HepG2 (cell line): Measurements from ENCODE around the gene ALOXE3. TPM values are rescaled to one million over a fixed set of nuclear protein-coding genes. Genes with fewer than 3 reads are reported as not detected.
A peak's percentile ranks its signal among the peaks of the same experiment; 100 is the strongest.

Experiments
- AKNA ChIP-seq: sonication (generic); formaldehyde crosslinking; IDR thresholded peaks from 2 replicates; pipeline ENCODE4 v1.4.0; 2020; ENCODE audit warnings: missing genetic modification reagents, borderline replicate concordance
- FOXA1 ChIP-seq, 2 experiments: fragments of 450-650 bp in 1 of 2; sonication (generic) in 1 of 2; formaldehyde crosslinking in 1 of 2; IDR thresholded peaks; 2 replicates each; pipeline versions ENCODE4 v1.4.0 to v1.6.1; 2016 to 2020; ENCODE audit warnings: missing genetic modification reagents in 1 of 2
- HNF1A ChIP-seq, 2 experiments: sonication (generic) in 1 of 2; formaldehyde crosslinking in 1 of 2; IDR thresholded peaks; 2 replicates each; pipeline versions ENCODE4 v1.4.0 to v1.6.1; 2016 to 2020; ENCODE audit warnings: borderline replicate concordance in 1 of 2, low read depth in 1 of 2, mild to moderate bottlenecking in 1 of 2, missing genetic modification reagents in 1 of 2
- HNF4A ChIP-seq: sonication (generic); formaldehyde crosslinking; IDR thresholded peaks from 2 replicates; pipeline ENCODE4 v1.4.0; 2020; ENCODE audit warnings: missing genetic modification reagents
- HOXD1 ChIP-seq: sonication (generic); formaldehyde crosslinking; IDR thresholded peaks from 2 replicates; pipeline ENCODE4 v1.5.0; 2020; ENCODE audit warnings: missing genetic modification reagents
- JARID2 ChIP-seq: sonication (generic); formaldehyde crosslinking; IDR thresholded peaks from 2 replicates; pipeline ENCODE4 v1.8.1; 2023; ENCODE audit warnings: missing genetic modification reagents, inconsistent platforms; ENCODE audit not compliant: insufficient replicate concordance
- MAFF ChIP-seq: IDR thresholded peaks from 2 replicates; pipeline ENCODE4 v1.6.1; 2011; ENCODE audit warnings: low read depth, low read length, improper control_type of control experiment
- NCOR1 ChIP-seq: fragments of 200-600 bp; sonication (generic); IDR thresholded peaks from 2 replicates; pipeline ENCODE4 v1.7.0; 2017; ENCODE audit warnings: antibody characterized with exemption, low read length, borderline replicate concordance
- NKX3-1 ChIP-seq: sonication (generic); formaldehyde crosslinking; IDR thresholded peaks from 2 replicates; pipeline ENCODE4 v1.5.0; 2020; ENCODE audit warnings: missing genetic modification reagents
- NRL ChIP-seq: sonication (generic); formaldehyde crosslinking; IDR thresholded peaks from 2 replicates; pipeline ENCODE4 v1.5.0; 2020; ENCODE audit warnings: missing genetic modification reagents, mild to moderate bottlenecking, moderate library complexity, borderline replicate concordance
- SRSF1 ChIP-seq: fragments of 200-400 bp; formaldehyde crosslinking; optimal IDR thresholded peaks from 2 replicates; pipeline ENCODE3; 2017; ENCODE audit warnings: mild to moderate bottlenecking, low read depth, low read length, moderate library complexity
- TBP ChIP-seq: sonication (generic); formaldehyde crosslinking; IDR thresholded peaks from 2 replicates; pipeline ENCODE4 v1.5.0; 2020; ENCODE audit warnings: missing genetic modification reagents
- ZMYM4 ChIP-seq: sonication (generic); formaldehyde crosslinking; IDR thresholded peaks from 2 replicates; pipeline ENCODE4 v1.8.1; 2023; ENCODE audit warnings: mild to moderate bottlenecking, missing genetic modification reagents
- ZNF256 ChIP-seq: sonication (generic); formaldehyde crosslinking; conservative IDR thresholded peaks from 2 replicates; pipeline ENCODE4 v1.4.0; 2020; ENCODE audit warnings: missing genetic modification reagents
- ZNF512 ChIP-seq: sonication (generic); formaldehyde crosslinking; IDR thresholded peaks from 2 replicates; pipeline ENCODE4 v1.4.0; 2020; ENCODE audit warnings: mild to moderate bottlenecking, missing genetic modification reagents
- ZNF577 ChIP-seq: sonication (generic); formaldehyde crosslinking; IDR thresholded peaks from 2 replicates; pipeline ENCODE4 v1.4.0; 2020; ENCODE audit warnings: mild to moderate bottlenecking, low read depth, missing genetic modification reagents, borderline replicate concordance
- ZNF740 ChIP-seq: sonication (generic); formaldehyde crosslinking; IDR thresholded peaks from 2 replicates; pipeline ENCODE4 v1.4.0; 2020; ENCODE audit warnings: missing genetic modification reagents
- polyA plus RNA-seq, 8 experiments: library from polyadenylated mRNA; depleted of rRNA in 3 of 8; stranded (reverse) in 7 of 8; unstranded in 1 of 8; fragments of >200 nt; fragmentation: Illumina TruSeq in 4 of 8; extraction: Trizol in 4 of 8; gene quantifications; 2 replicates each; pipeline versions ENCODE4 v1.2.1 to v1.2.3, GENCODE V29; 2011 to 2016; ENCODE audit warnings: low read depth in 4 of 8, missing spikeins in 1 of 8, mixed read lengths in 1 of 8; ENCODE audit not compliant: insufficient read depth in 1 of 8
- total RNA-seq, 5 experiments: library from RNA; depleted of rRNA; stranded (reverse); fragments of >200 nt; fragmentation: Illumina TruSeq; extraction: Trizol; gene quantifications; 2 replicates each; pipeline ENCODE4 v1.2.3, GENCODE V29; 2016; ENCODE audit warnings: low read depth in 1 of 5

The ALOXE3 gene
- total and polyA plus RNA-seq, 2 of the 13 experiments (the other 11 are each of a cell fraction or from before 2014, with no cell fraction given) = 0.07 TPM; not detected in 1

- TF ChIP-seq AKNA (CRISPR knock-in tag) (no peak), HNF1A (IDR thresholded peaks at IDR 0.05; ENCODE audit: low read depth) (0 out of 2 replicates have a peak, but pooled peaks have one; percentile 14), HNF1A (CRISPR knock-in tag; IDR thresholded peaks at IDR 0.05; ENCODE audit: borderline replicate concordance) (peak; percentile 64; the same call in 1 of the 2 replicates), HOXD1 (no peak), FOXA1 (IDR thresholded peaks at IDR 0.05) (no peak), FOXA1 (CRISPR knock-in tag; IDR thresholded peaks at IDR 0.05) (0 out of 2 replicates have a peak, but pooled peaks have one; percentile 28), ZMYM4 (CRISPR knock-in tag) (peak; percentile 65), NKX3-1 (CRISPR knock-in tag) (no peak), MAFF (no peak), JARID2 (CRISPR knock-in tag) (no peak), ZNF512 (CRISPR knock-in tag) (no peak), SRSF1 (no peak), TBP (CRISPR knock-in tag) (no peak), NCOR1 (peak; percentile 58; the same call in 1 of the 2 replicates), ZNF577 (CRISPR knock-in tag) (no peak), ZNF740 (no peak), HNF4A (CRISPR knock-in tag) (peak; percentile 32; the same call in 1 of the 2 replicates), ZNF256 (CRISPR knock-in tag) (peak; percentile 66; the same call in 1 of the 2 replicates), NRL (CRISPR knock-in tag) (peak; percentile 95)
Measured at GRCh38 chr17:8138672-8139371, 20.5 kb upstream of the ALOXE3 start (continued).
